Measurements from ENCODE around the gene GREB1. TPM values are rescaled to one million over a fixed set of nuclear protein-coding genes. Genes with fewer than 3 reads are reported as not detected.

Gene GREB1
- total RNA-seq, 2 donors from 2014 or later = 1.1 to 2.2 TPM

- no peaks in the 10 kb centered on the region for H3K9me3 Mint-ChIP-seq
- ATAC-seq = peak in 1 of 2 donors; percentile 53
- H3K27me3 Mint-ChIP-seq = peaks cover 22 to 39% of the 10 kb centered on the region in 2 donors
- no peak overlapping the region for H3K4me3 Mint-ChIP-seq
- no peak for DNase-seq (ENCODE audit: low spot score)
- no peaks in the 10 kb centered on the region for H3K4me1 Mint-ChIP-seq (ENCODE audit: low read depth in 2 of 2)
- H3K36me3 Mint-ChIP-seq = no peaks in the 10 kb centered on the region
- no peak overlapping the region for H3K27ac Mint-ChIP-seq
These were observed 5.7 kb downstream of the GREB1 start for GRCh38 chr2:11539317-11540147.

- Mint-ChIP-seq H3K9me3 (no peaks in the 10 kb centered on the region), H3K4me3 (no peak overlapping the region), H3K36me3 (no peaks in the 10 kb centered on the region), H3K4me1 (ENCODE audit: low read depth in 2 of 2) (no peaks in the 10 kb centered on the region), H3K27me3 (peaks cover 22 to 39% of the 10 kb centered on the region in 2 donors), H3K27ac (no peak overlapping the region)
- ATAC-seq (no peak), DNase-seq (ENCODE audit: low spot score) (no peak)
These were observed 6.5 kb downstream of the GREB1 start for GRCh38 chr2:11540148-11540995.

- Mint-ChIP-seq H3K27ac (no peak overlapping the region), H3K27me3 (peaks cover 19 to 33% of the 10 kb centered on the region in 2 donors), H3K4me1 (ENCODE audit: low read depth in 2 of 2) (no peaks in the 10 kb centered on the region), H3K9me3 (no peaks in the 10 kb centered on the region), H3K4me3 (no peak overlapping the region), H3K36me3 (no peaks in the 10 kb centered on the region)
- peak in 1 of 2 donors; percentile 53 for ATAC-seq
- DNase-seq (ENCODE audit: low spot score) = no peak
These were observed 7.3 kb downstream of the GREB1 start for GRCh38 chr2:11540996-11541692.

GRCh38 chr2:11541693-11542274, 7.9 kb downstream of the GREB1 start:
- Mint-ChIP-seq H3K27me3 (peaks cover 16 to 27% of the 10 kb centered on the region in 2 donors), H3K9me3 (no peaks in the 10 kb centered on the region), H3K27ac (no peak overlapping the region), H3K4me1 (ENCODE audit: low read depth in 2 of 2) (no peaks in the 10 kb centered on the region), H3K4me3 (no peak overlapping the region), H3K36me3 (no peaks in the 10 kb centered on the region)
- ATAC-seq (peak in 1 of 2 donors; percentile 48), DNase-seq (ENCODE audit: low spot score) (no peak)

- peaks cover 16 to 27% of the 10 kb centered on the region in 2 donors for H3K27me3 Mint-ChIP-seq
- no peak for DNase-seq (ENCODE audit: low spot score)
These were observed 8.5 kb downstream of the GREB1 start for GRCh38 chr2:11542275-11542819.

GRCh38 chr2:11543337-11544216, 9.7 kb downstream of the GREB1 start:
- Mint-ChIP-seq H3K36me3 (no peaks in the 10 kb centered on the region), H3K27ac (no peak overlapping the region), H3K9me3 (no peaks in the 10 kb centered on the region), H3K27me3 (peaks cover 22 to 27% of the 10 kb centered on the region in 2 donors), H3K4me1 (ENCODE audit: low read depth in 2 of 2) (no peaks in the 10 kb centered on the region), H3K4me3 (no peak overlapping the region)
- no peak for DNase-seq (ENCODE audit: low spot score)
- no peak for ATAC-seq

More at GRCh38 chr2:11542275-11542819, 8.5 kb downstream of the GREB1 start:
- no peaks in the 10 kb centered on the region for H3K9me3 Mint-ChIP-seq
- H3K36me3 Mint-ChIP-seq = no peaks in the 10 kb centered on the region
- H3K4me3 Mint-ChIP-seq = no peak overlapping the region
- no peak for ATAC-seq
- no peaks in the 10 kb centered on the region for H3K4me1 Mint-ChIP-seq (ENCODE audit: low read depth in 2 of 2)
- no peak overlapping the region for H3K27ac Mint-ChIP-seq

GRCh38 chr2:11546072-11546471, 12.2 kb downstream of the GREB1 start:
- ATAC-seq = no peak
- H3K4me1 Mint-ChIP-seq (ENCODE audit: low read depth in 2 of 2) = no peaks in the 10 kb centered on the region
- H3K27me3 Mint-ChIP-seq = peaks cover 20 to 25% of the 10 kb centered on the region in 2 donors
- no peak for DNase-seq (ENCODE audit: low spot score)
- H3K4me3 Mint-ChIP-seq = no peak overlapping the region
- no peaks in the 10 kb centered on the region for H3K9me3 Mint-ChIP-seq
- H3K27ac Mint-ChIP-seq = no peak overlapping the region
- H3K36me3 Mint-ChIP-seq = no peaks in the 10 kb centered on the region

GRCh38 chr2:11547912-11548497, 14.2 kb downstream of the GREB1 start:
- Mint-ChIP-seq H3K4me1 (ENCODE audit: low read depth in 2 of 2) (no peaks in the 10 kb centered on the region), H3K9me3 (no peaks in the 10 kb centered on the region), H3K36me3 (no peaks in the 10 kb centered on the region), H3K27me3 (peaks cover 16 to 20% of the 10 kb centered on the region in 2 donors), H3K4me3 (no peak overlapping the region), H3K27ac (no peak overlapping the region)
- ATAC-seq (no peak), DNase-seq (ENCODE audit: low spot score) (no peak)

GRCh38 chr2:11550302-11550701, 16.5 kb downstream of the GREB1 start:
- H3K27ac Mint-ChIP-seq = no peak overlapping the region
- DNase-seq (ENCODE audit: low spot score) (no peak), ATAC-seq (no peak)
- H3K36me3 Mint-ChIP-seq = no peaks in the 10 kb centered on the region
- no peaks in the 10 kb centered on the region for H3K9me3 Mint-ChIP-seq
- H3K4me1 Mint-ChIP-seq (ENCODE audit: low read depth in 2 of 2) = peaks cover 8 to 16% of the 10 kb centered on the region in 2 donors
- peaks cover 25 to 27% of the 10 kb centered on the region in 2 donors for H3K27me3 Mint-ChIP-seq
- H3K4me3 Mint-ChIP-seq = no peak overlapping the region

- ATAC-seq (no peak), DNase-seq (ENCODE audit: low spot score) (no peak)
- H3K27me3 Mint-ChIP-seq = peaks cover 33% of the 10 kb centered on the region in 2 donors
- peaks cover 8 to 16% of the 10 kb centered on the region in 2 donors for H3K4me1 Mint-ChIP-seq (ENCODE audit: low read depth in 2 of 2)
- H3K27ac Mint-ChIP-seq = no peak overlapping the region
- H3K4me3 Mint-ChIP-seq = no peak overlapping the region
- no peaks in the 10 kb centered on the region for H3K9me3 Mint-ChIP-seq
- H3K36me3 Mint-ChIP-seq = no peaks in the 10 kb centered on the region
These were observed 17.2 kb downstream of the GREB1 start for GRCh38 chr2:11550901-11551568.

GRCh38 chr2:11551569-11552259, 17.9 kb downstream of the GREB1 start:
- DNase-seq (ENCODE audit: low spot score) = no peak
- no peak overlapping the region for H3K27ac Mint-ChIP-seq
- no peak for ATAC-seq
- H3K9me3 Mint-ChIP-seq = no peaks in the 10 kb centered on the region
- peaks cover 8 to 16% of the 10 kb centered on the region in 2 donors for H3K4me1 Mint-ChIP-seq (ENCODE audit: low read depth in 2 of 2)
- H3K27me3 Mint-ChIP-seq = peaks cover 34 to 38% of the 10 kb centered on the region in 2 donors
- no peak overlapping the region for H3K4me3 Mint-ChIP-seq
- no peaks in the 10 kb centered on the region for H3K36me3 Mint-ChIP-seq
